GM10266 (cell line): ENCODE results near the gene EFL1.
"Not testable (repeated sequence)": the region's sequence is repeated elsewhere in the genome, so short reads cannot be mapped to it uniquely, and the experiment has no call there.

Experiments
- DNase-seq: peaks from one replicate; pipeline ENCODE4 v3.0.0; 2012; ENCODE audit errors: extremely low spot score
- CTCF ChIP-seq: IDR thresholded peaks from 2 replicates; pipeline ENCODE4 v1.5.1; 2012; ENCODE audit warnings: mild to moderate bottlenecking, low read depth; ENCODE audit not compliant: control insufficient read depth, insufficient read depth; ENCODE audit errors: missing control alignments

Gene EFL1

GRCh38 chr15:82262422-82263026 lies at the start of gene EFL1, which contains the start of gene SAXO2:
EFL1 (minus strand) TSS chr15:82262734; CDS start chr15:82261778, 956 bp downstream.
SAXO2 (plus strand) TSS chr15:82262818; CDS start chr15:82262880, 62 bp downstream.
- peak; percentile 91 for DNase-seq
- no peak for TF ChIP-seq CTCF

GRCh38 chr15:82311321-82311720 lies 48.8 kb upstream of the EFL1 start:
- DNase-seq, result not testable (repeated sequence)

DNA sequence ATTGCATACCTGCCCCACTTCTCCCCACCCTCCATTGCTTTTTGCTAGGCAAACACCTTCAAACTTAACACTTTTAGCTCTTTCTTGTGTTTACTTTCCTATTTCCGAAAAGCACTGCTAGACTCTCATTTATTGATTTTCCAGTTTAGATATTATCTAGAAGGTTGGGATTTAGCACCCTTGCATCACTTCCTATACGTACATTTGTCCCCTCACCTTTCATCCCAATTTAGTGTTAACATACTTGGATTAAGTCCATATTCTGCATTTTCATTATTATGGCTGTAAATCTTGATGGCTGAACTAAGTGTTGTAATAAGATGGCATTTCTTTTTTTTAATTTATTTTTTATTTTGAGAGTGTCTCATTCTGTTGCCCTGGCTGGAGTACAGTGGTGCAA lies 47.3 kb upstream of the EFL1 start:
- no peak for DNase-seq
- no peak for TF ChIP-seq CTCF

DNA sequence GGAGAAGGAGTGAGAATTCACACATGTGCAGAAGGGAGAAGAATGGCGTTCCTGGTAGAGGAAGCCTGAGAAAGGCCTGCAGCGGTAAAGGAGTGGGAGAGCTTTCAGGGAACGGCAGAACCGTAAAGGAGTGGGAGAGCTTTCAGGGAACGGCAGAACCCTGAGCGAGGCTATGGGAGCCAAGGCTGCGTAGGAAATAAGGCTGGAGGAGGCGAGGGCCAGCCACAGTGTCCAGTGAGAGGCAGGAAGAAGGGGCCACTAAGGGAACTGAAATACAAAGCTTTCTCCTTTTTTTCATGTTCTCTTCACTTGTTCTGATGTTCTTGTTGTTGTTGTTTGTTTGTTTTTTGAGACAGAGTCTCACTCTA lies 45.2 kb upstream of the EFL1 start:
- no peak for DNase-seq
- no peak for TF ChIP-seq CTCF

DNA sequence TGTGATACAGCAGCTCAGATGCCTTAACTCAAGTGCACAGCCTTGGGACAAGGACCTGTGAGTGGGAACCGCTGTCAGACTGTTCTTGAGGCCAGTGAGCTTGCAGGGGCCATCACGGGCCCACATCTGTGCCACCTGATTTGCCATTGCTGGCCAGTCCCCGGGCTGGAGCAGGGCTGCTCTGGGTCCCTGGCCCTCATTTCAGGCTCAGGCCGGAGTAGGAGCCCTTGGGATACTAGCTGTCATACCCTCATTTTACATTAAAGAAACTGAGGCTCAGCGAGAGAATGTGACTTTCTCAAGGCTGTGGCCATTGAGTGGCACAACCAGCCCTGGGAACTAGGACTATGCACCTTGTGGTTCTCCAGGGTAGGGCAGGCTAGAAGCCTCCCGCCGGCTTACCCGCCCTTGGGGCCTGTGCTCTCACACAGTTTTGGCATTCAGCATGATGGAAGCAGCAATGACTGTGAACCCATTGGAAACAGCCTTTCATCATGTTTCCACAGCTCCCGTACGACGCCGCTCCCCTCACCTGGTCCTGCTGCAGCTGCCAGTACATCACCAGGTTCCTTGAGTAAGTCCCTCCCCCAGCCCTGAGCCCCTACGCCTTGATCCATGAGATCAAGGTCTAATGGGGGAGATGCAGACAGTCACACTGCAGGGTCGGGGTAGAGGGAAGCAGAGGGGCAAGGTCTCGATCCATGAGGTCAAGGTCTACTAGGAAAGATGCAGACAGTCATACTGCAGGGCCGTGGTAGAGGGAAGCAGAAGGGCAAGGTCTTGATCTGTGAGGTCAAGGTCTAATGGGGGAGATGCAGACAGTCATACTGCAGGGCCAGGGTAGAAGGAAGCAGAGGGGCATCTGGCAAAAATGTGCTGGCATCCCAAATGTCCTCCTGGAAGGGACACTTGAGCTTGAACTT lies 44.5 kb upstream of the EFL1 start:
- no peak for DNase-seq
- TF ChIP-seq CTCF, result no peak

- no peak for DNase-seq
- no peak for TF ChIP-seq CTCF
Observed at GRCh38 chr15:82305621-82306048, 43.1 kb upstream of the EFL1 start.

- TF ChIP-seq CTCF, result no peak
- no peak for DNase-seq
Observed at GRCh38 chr15:82304778-82305090, 42.2 kb upstream of the EFL1 start.
